H9 (cell line): ENCODE data around the gene IGSF9B. TPM values are rescaled to one million over a fixed set of nuclear protein-coding genes. Genes with fewer than 3 reads are reported as not detected.

Source experiments
- DNase-seq: peaks from one replicate; pipeline ENCODE4 v3.0.0-alpha.2; 2017
- H2AFZ ChIP-seq: one replicate; pipeline ENCODE4 v1.6.1; 2013; ENCODE audit warnings: mild to moderate bottlenecking, low read length, control low read depth, moderate library complexity
- H2AK5ac ChIP-seq: 2 replicates; pipeline ENCODE4 v1.6.1; 2013; ENCODE audit warnings: low read length, control low read depth, mixed read lengths; ENCODE audit not compliant: insufficient read length
- H2BK120ac ChIP-seq: one replicate; pipeline ENCODE4 v1.6.1; 2013; ENCODE audit warnings: low read depth, mild to moderate bottlenecking, low read length, control low read depth, inconsistent platforms; ENCODE audit not compliant: poor library complexity, severe bottlenecking
- H2BK12ac ChIP-seq: 2 replicates; pipeline ENCODE4 v1.6.1; 2013; ENCODE audit warnings: low read length, control low read depth, mixed read lengths, low read depth; ENCODE audit not compliant: insufficient read length
- H2BK15ac ChIP-seq: 2 replicates; pipeline ENCODE4 v1.6.1; 2013; ENCODE audit warnings: low read depth, low read length, control low read depth
- H2BK20ac ChIP-seq: one replicate; pipeline ENCODE4 v1.6.1; 2013; ENCODE audit warnings: low read depth, mild to moderate bottlenecking, low read length, control low read depth, inconsistent platforms; ENCODE audit not compliant: poor library complexity, severe bottlenecking
- H2BK5ac ChIP-seq: 2 replicates; pipeline ENCODE4 v1.6.1; 2013; ENCODE audit warnings: low read length, control low read depth, mixed read lengths; ENCODE audit not compliant: insufficient read length
- H3K14ac ChIP-seq: 2 replicates; pipeline ENCODE4 v1.6.1; 2013; ENCODE audit warnings: low read length, control low read depth; ENCODE audit not compliant: insufficient read depth
- H3K18ac ChIP-seq: 2 replicates; pipeline ENCODE4 v1.6.1; 2013; ENCODE audit warnings: low read depth, mild to moderate bottlenecking, mixed read lengths, low read length, control low read depth; ENCODE audit not compliant: insufficient read length
- H3K23ac ChIP-seq: 2 replicates; pipeline ENCODE4 v1.6.1; 2013; ENCODE audit warnings: low read length, control low read depth, mixed read lengths, low read depth; ENCODE audit not compliant: insufficient read length
- H3K23me2 ChIP-seq: 2 replicates; pipeline ENCODE4 v1.6.1; 2013; ENCODE audit warnings: low read depth, mild to moderate bottlenecking, mixed read lengths, low read length, control low read depth; ENCODE audit not compliant: insufficient read length, poor library complexity, severe bottlenecking
- H3K27ac ChIP-seq: 2 replicates; pipeline ENCODE4 v1.5.1; 2013; ENCODE audit warnings: low read length, control low read depth, mixed read lengths, low read depth; ENCODE audit not compliant: insufficient read length
- H3K27me3 ChIP-seq: 2 replicates; pipeline ENCODE4 v1.6.1; 2013; ENCODE audit warnings: low read length, control low read depth, inconsistent platforms; ENCODE audit not compliant: insufficient read depth
- H3K4ac ChIP-seq: 2 replicates; pipeline ENCODE4 v1.6.1; 2013; ENCODE audit warnings: low read depth, mild to moderate bottlenecking, control low read depth, inconsistent platforms, low read length, moderate library complexity
- H3K4me1 ChIP-seq: 2 replicates; pipeline ENCODE4 v1.6.1; 2013; ENCODE audit warnings: low read length, control low read depth, inconsistent platforms; ENCODE audit not compliant: insufficient read depth
- H3K4me2 ChIP-seq: 2 replicates; pipeline ENCODE4 v1.6.1; 2013; ENCODE audit warnings: low read length, control low read depth, mixed read lengths; ENCODE audit not compliant: insufficient read length, insufficient read depth
- H3K56ac ChIP-seq: 2 replicates; pipeline ENCODE4 v1.6.1; 2013; ENCODE audit warnings: low read depth, mild to moderate bottlenecking, mixed read lengths, low read length, control low read depth; ENCODE audit not compliant: insufficient read length
- H3K79me1 ChIP-seq: 2 replicates; pipeline ENCODE4 v1.6.1; 2013; ENCODE audit warnings: low read depth, mild to moderate bottlenecking, moderate library complexity, low read length, control low read depth, inconsistent platforms; ENCODE audit not compliant: insufficient read depth, poor library complexity, severe bottlenecking
- H3K79me2 ChIP-seq: 2 replicates; pipeline ENCODE4 v1.6.1; 2013; ENCODE audit warnings: low read length, control low read depth, inconsistent platforms; ENCODE audit not compliant: insufficient read depth
- H3K9ac ChIP-seq: 2 replicates; pipeline ENCODE4 v1.6.1; 2013; ENCODE audit warnings: low read length, control low read depth, mixed read lengths; ENCODE audit not compliant: insufficient read length; ENCODE audit errors: extremely low read depth
- H3K9me3 ChIP-seq: one replicate; pipeline ENCODE4 v1.6.1; 2013; ENCODE audit warnings: low read depth, low read length, inconsistent platforms; ENCODE audit not compliant: control insufficient read depth
- H3T11ph ChIP-seq: one replicate; pipeline ENCODE4 v1.6.1; 2013; ENCODE audit warnings: mild to moderate bottlenecking, low read length, control low read depth, inconsistent platforms
- H4K20me1 ChIP-seq: one replicate; pipeline ENCODE4 v1.6.1; 2013; ENCODE audit not compliant: control insufficient read depth, insufficient read length, insufficient read depth
- H4K5ac ChIP-seq: 2 replicates; pipeline ENCODE4 v1.6.1; 2013; ENCODE audit warnings: low read depth, mild to moderate bottlenecking, mixed read lengths, low read length, control low read depth; ENCODE audit not compliant: insufficient read length
- H4K8ac ChIP-seq: replicated peaks from 2 replicates; pipeline ENCODE4 v1.6.1; 2013; ENCODE audit warnings: low read length, control low read depth, mixed read lengths, low read depth; ENCODE audit not compliant: insufficient read length
- H4K91ac ChIP-seq: 2 replicates; pipeline ENCODE4 v1.6.1; 2013; ENCODE audit warnings: low read depth, mild to moderate bottlenecking, moderate library complexity, mixed read lengths, low read length, control low read depth; ENCODE audit not compliant: insufficient read length
- H3K27ac Mint-ChIP-seq, 3 experiments: 2 replicates in 2 of 3; 3 replicates in 1 of 3; pipeline ENCODE4 v1.8.0; 2020 to 2021; ENCODE audit warnings: mixed read lengths in 3 of 3, mild to moderate bottlenecking in 1 of 3, moderate library complexity in 1 of 3
- H3K27me3 Mint-ChIP-seq: 2 replicates; pipeline ENCODE4 v1.8.0; 2021; ENCODE audit warnings: low read depth, mild to moderate bottlenecking, moderate library complexity, mixed read lengths
- H3K36me3 Mint-ChIP-seq, 3 experiments: 2 replicates in 2 of 3; 3 replicates in 1 of 3; pipeline ENCODE4 v1.8.0; 2020 to 2021; ENCODE audit warnings: low read depth in 3 of 3, mixed read lengths in 3 of 3; ENCODE audit not compliant: insufficient read depth in 1 of 3
- H3K4me1 Mint-ChIP-seq, 2 experiments: 2 replicates each; pipeline ENCODE4 v1.8.0; 2020; ENCODE audit warnings: mixed read lengths in 2 of 2
- H3K4me3 Mint-ChIP-seq, 2 experiments: 2 replicates in 1 of 2; 3 replicates in 1 of 2; pipeline ENCODE4 v1.8.0; 2020 to 2021; ENCODE audit warnings: mild to moderate bottlenecking in 2 of 2, mixed read lengths in 2 of 2, moderate library complexity in 1 of 2
- H3K9me3 Mint-ChIP-seq, 2 experiments: 2 replicates in 1 of 2; 3 replicates in 1 of 2; pipeline ENCODE4 v1.8.0; 2020; ENCODE audit warnings: mild to moderate bottlenecking in 2 of 2, mixed read lengths in 2 of 2, moderate library complexity in 1 of 2
- CTCF ChIP-seq: fragments of 200-600 bp; sonication (generic); conservative IDR thresholded peaks from 3 replicates; pipeline ENCODE4 v1.8.0; 2021; ENCODE audit warnings: antibody characterized with exemption, mild to moderate bottlenecking
- WGBS: extraction: QIAGEN DNeasy Blood & Tissue Kit; methylation state at CpG from one replicate; pipeline ENCODE4 v1.1.7; 2013; ENCODE audit warnings: missing lambda C conversion rate, low lambda C conversion rate, mixed read lengths; ENCODE audit not compliant: insufficient read length; ENCODE audit errors: extremely low coverage; 5-methylcytosine and 5-hydroxymethylcytosine counted together
- total RNA-seq: library from RNA; stranded (reverse); gene quantifications from 2 replicates; pipeline ENCODE4 v1.2.1, GENCODE V29; 2021

IGSF9B gene
- total RNA-seq, 1 experiment from 2014 or later = 25.7 TPM

DNA sequence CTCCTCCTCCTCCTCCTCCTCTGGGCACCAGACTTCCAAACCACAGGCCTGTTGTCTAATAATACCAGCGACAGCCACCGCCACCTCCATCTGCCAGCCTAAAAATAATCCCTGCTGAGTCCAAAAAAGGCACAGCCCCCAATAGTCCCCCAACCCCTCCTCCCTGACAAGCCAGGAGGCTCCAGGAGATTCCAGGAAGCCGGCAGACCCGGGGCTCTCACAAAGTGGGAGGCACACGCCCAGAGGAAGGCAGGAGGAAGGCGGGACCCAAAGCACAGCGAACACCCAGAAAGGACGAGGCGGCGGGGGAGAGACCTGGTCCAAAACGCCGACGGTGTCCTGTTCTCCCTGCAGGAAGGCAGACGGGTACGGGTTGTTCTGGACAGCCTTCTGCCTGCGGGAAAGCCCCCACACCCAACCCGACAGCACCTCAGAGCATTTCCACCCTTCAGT is 5.9 kb downstream of the IGSF9B start:
- peak overlapping the region; percentile 39 to 72 for H3K4me3 Mint-ChIP-seq
- H3K4me1 Mint-ChIP-seq = peaks cover 68 to 86% of the 10 kb centered on the region in 2 experiments
- H3K79me1 ChIP-seq = no peaks in the 10 kb centered on the region
- peak overlapping the region; percentile 47 for H3K4me2 ChIP-seq
- no peak overlapping the region for H4K8ac ChIP-seq
- H2BK20ac ChIP-seq = no peak overlapping the region
- no peak overlapping the region for H2AK5ac ChIP-seq
- TF ChIP-seq CTCF = no peak
- H3K9me3 ChIP-seq = no peaks in the 10 kb centered on the region
- H3K23ac ChIP-seq = no peak overlapping the region
- no peak overlapping the region for H3K56ac ChIP-seq
- no peaks in the 10 kb centered on the region; a peak in 2 of 7 replicates for H3K36me3 Mint-ChIP-seq
- peak overlapping the region in 1 of 3 experiments; percentile 72; a peak in 2 of 7 replicates for H3K27ac Mint-ChIP-seq
- H3K23me2 ChIP-seq = peaks cover 7% of the 10 kb centered on the region
- no peak overlapping the region for H2BK5ac ChIP-seq
- H2BK120ac ChIP-seq = no peak overlapping the region
- no peak overlapping the region for H3T11ph ChIP-seq
- H3K9ac ChIP-seq = no peak overlapping the region
- peak; percentile 47 for DNase-seq
- H2BK15ac ChIP-seq = no peak overlapping the region
- H3K4ac ChIP-seq = no peak overlapping the region
- no peak overlapping the region for H2AFZ ChIP-seq
- H3K27me3 Mint-ChIP-seq = peaks cover 25% of the 10 kb centered on the region
- H3K27me3 ChIP-seq = peaks cover 1% of the 10 kb centered on the region; the same call in 1 of the 2 replicates
- WGBS = no CpG with 5 or more reads among the region's 17 CpGs
- H3K9me3 Mint-ChIP-seq = no peaks in the 10 kb centered on the region
- no peak overlapping the region for H3K27ac ChIP-seq
- peaks cover 2% of the 10 kb centered on the region; the same call in 1 of the 2 replicates for H3K79me2 ChIP-seq
- no peak overlapping the region for H2BK12ac ChIP-seq
- H3K18ac ChIP-seq = no peak overlapping the region
- H3K4me1 ChIP-seq = peaks cover 19% of the 10 kb centered on the region; the same call in 1 of the 2 replicates
- no peak overlapping the region for H4K91ac ChIP-seq
- H4K5ac ChIP-seq = no peak overlapping the region
- peak overlapping the region; percentile 33; the same call in 1 of the 2 replicates for H3K14ac ChIP-seq
- peaks cover 7% of the 10 kb centered on the region for H4K20me1 ChIP-seq
